Peyer's patch (tissue), 4 donors: ENCODE measurements around the gene FAM114A1. TPM values are rescaled to one million over a fixed set of nuclear protein-coding genes. Genes with fewer than 3 reads are reported as not detected.

Experiments
- DNase-seq, 3 donors: peaks; one replicate each; pipeline ENCODE4 v3.0.0-alpha.2; 2017 to 2019
- H3K27ac ChIP-seq, 4 donors: fragments of 200-600 bp; sonication (generic); one replicate each; pipeline ENCODE4 v1.5.1; 2016 to 2019
- H3K27me3 ChIP-seq, 2 donors: fragments of 200-600 bp; sonication (generic); one replicate each; pipeline ENCODE4 v1.5.1; 2019
- H3K36me3 ChIP-seq, 3 donors: fragments of 200-600 bp; sonication (generic); one replicate each; pipeline ENCODE4 v1.5.1; 2016 to 2019
- H3K4me1 ChIP-seq, 4 donors: fragments of 200-600 bp; sonication (generic); one replicate each; pipeline ENCODE4 v1.5.1; 2016 to 2019
- H3K4me3 ChIP-seq, 4 donors: fragments of 200-600 bp; sonication (generic); 1 replicate in 3 of 4; 2 replicates in 1 of 4; pipeline ENCODE4 v1.5.1; 2016 to 2019; ENCODE audit warnings: mild to moderate bottlenecking in 1 of 4
- H3K9me3 ChIP-seq, 4 donors: fragments of 200-600 bp; sonication (generic); one replicate each; pipeline ENCODE4 v1.5.1; 2016 to 2019; ENCODE audit warnings: mild to moderate bottlenecking in 1 of 4
- CTCF ChIP-seq, 6 experiments: fragments of 450-650 bp in 4 of 6; fragments of 200-600 bp in 2 of 6; sonication (generic) in 1 of 6; IDR thresholded peaks; one replicate each; pipeline ENCODE4 v1.5.1; 2017 to 2019; ENCODE audit warnings: antibody characterized with exemption in 6 of 6, mild to moderate bottlenecking in 3 of 6, moderate library complexity in 1 of 6
- POLR2A ChIP-seq, 2 donors: fragments of 450-650 bp; IDR thresholded peaks; one replicate each; pipeline ENCODE4 v1.5.1; 2017; ENCODE audit warnings: antibody characterized with exemption in 2 of 2, mild to moderate bottlenecking in 2 of 2, moderate library complexity in 2 of 2
- total RNA-seq, 4 donors: library from RNA; depleted of rRNA; stranded (reverse); fragments of >200 nt; gene quantifications; one replicate each; pipeline ENCODE4 v1.1.0, GENCODE V29; 2016

FAM114A1 gene
- total RNA-seq, 4 donors from 2014 or later: 52.2 to 106 (median 69.0) TPM

GRCh38 chr4:38904090-38904666, 36.6 kb downstream of the FAM114A1 start:
- peaks cover 0 to 38% (median 0%) of the 10 kb centered on the region in 3 donors for H3K36me3 ChIP-seq
- DNase-seq: peak in 1 of 3 donors; percentile 56
- H3K9me3 ChIP-seq: no peaks in the 10 kb centered on the region
- H3K27me3 ChIP-seq: no peaks in the 10 kb centered on the region
- no peak for TF ChIP-seq CTCF (IDR thresholded peaks at IDR 0.05)
- TF ChIP-seq POLR2A (IDR thresholded peaks at IDR 0.05): no peak
- H3K4me1 ChIP-seq: peaks cover 0 to 24% (median 0%) of the 10 kb centered on the region in 4 donors
- peak overlapping the region in 3 of 4 donors; percentile 30 to 60 (median 32) for H3K27ac ChIP-seq
- H3K4me3 ChIP-seq: no peak overlapping the region

GRCh38 chr4:38904682-38905081, 37.1 kb downstream of the FAM114A1 start:
- H3K27me3 ChIP-seq: no peaks in the 10 kb centered on the region
- H3K4me3 ChIP-seq: no peak overlapping the region
- DNase-seq: no peak
- H3K36me3 ChIP-seq: peaks cover 0 to 43% (median 0%) of the 10 kb centered on the region in 3 donors
- TF ChIP-seq POLR2A (IDR thresholded peaks at IDR 0.05) (no peak), CTCF (IDR thresholded peaks at IDR 0.05) (no peak)
- H3K4me1 ChIP-seq: peaks cover 0 to 24% (median 0%) of the 10 kb centered on the region in 4 donors
- H3K27ac ChIP-seq: peak overlapping the region in 2 of 4 donors; percentile 32 to 60
- H3K9me3 ChIP-seq: no peaks in the 10 kb centered on the region

- Histone ChIP-seq H3K4me3 (no peak overlapping the region), H3K27ac (no peak overlapping the region), H3K9me3 (no peaks in the 10 kb centered on the region), H3K36me3 (peaks cover 0 to 51% (median 0%) of the 10 kb centered on the region in 3 donors), H3K4me1 (peaks cover 0 to 26% (median 0%) of the 10 kb centered on the region in 4 donors), H3K27me3 (no peaks in the 10 kb centered on the region)
- DNase-seq: no peak
- no peak for TF ChIP-seq CTCF (IDR thresholded peaks at IDR 0.05)
Observed at GRCh38 chr4:38905652-38906385, 38.2 kb downstream of the FAM114A1 start.

GRCh38 chr4:38907696-38908270, 40.2 kb downstream of the FAM114A1 start:
- DNase-seq: no peak
- Histone ChIP-seq H3K4me1 (peaks cover 0 to 29% (median 2%) of the 10 kb centered on the region in 4 donors), H3K36me3 (peaks cover 0 to 58% (median 0%) of the 10 kb centered on the region in 3 donors), H3K27me3 (no peaks in the 10 kb centered on the region), H3K4me3 (no peak overlapping the region), H3K9me3 (no peaks in the 10 kb centered on the region), H3K27ac (no peak overlapping the region)
- TF ChIP-seq CTCF (IDR thresholded peaks at IDR 0.05) (no peak), POLR2A (IDR thresholded peaks at IDR 0.05) (no peak)

- Histone ChIP-seq H3K36me3 (peaks cover 0 to 60% (median 0%) of the 10 kb centered on the region in 3 donors), H3K9me3 (no peaks in the 10 kb centered on the region), H3K27ac (no peak overlapping the region), H3K27me3 (no peaks in the 10 kb centered on the region), H3K4me3 (no peak overlapping the region), H3K4me1 (peaks cover 0 to 17% (median 2%) of the 10 kb centered on the region in 4 donors)
- TF ChIP-seq POLR2A (IDR thresholded peaks at IDR 0.05) (no peak), CTCF (IDR thresholded peaks at IDR 0.05) (no peak)
- DNase-seq: no peak
Observed at GRCh38 chr4:38909015-38909414, 41.4 kb downstream of the FAM114A1 start.
